OCI-LY7 (cell line): ENCODE data around the gene TDRD7.

Experiments
- EZH2phosphoT487 ChIP-seq: fragments of 200-600 bp; sonication (generic); IDR thresholded peaks from 2 replicates; pipeline ENCODE4 v1.6.1; 2018; ENCODE audit warnings: low read depth, borderline replicate concordance, mild to moderate bottlenecking, mixed run types, antibody characterized with exemption, low read length, moderate library complexity, mixed read lengths
- TF ChIP-seq, protein P1 (sequence below): fragments of 200-600 bp; sonication (generic); conservative IDR thresholded peaks from 2 replicates; pipeline ENCODE4 v1.5.1; 2014; ENCODE audit warnings: mild to moderate bottlenecking, antibody characterized with exemption, low read length, moderate library complexity, mixed read lengths

- TF ChIP-seq, protein P1, sequence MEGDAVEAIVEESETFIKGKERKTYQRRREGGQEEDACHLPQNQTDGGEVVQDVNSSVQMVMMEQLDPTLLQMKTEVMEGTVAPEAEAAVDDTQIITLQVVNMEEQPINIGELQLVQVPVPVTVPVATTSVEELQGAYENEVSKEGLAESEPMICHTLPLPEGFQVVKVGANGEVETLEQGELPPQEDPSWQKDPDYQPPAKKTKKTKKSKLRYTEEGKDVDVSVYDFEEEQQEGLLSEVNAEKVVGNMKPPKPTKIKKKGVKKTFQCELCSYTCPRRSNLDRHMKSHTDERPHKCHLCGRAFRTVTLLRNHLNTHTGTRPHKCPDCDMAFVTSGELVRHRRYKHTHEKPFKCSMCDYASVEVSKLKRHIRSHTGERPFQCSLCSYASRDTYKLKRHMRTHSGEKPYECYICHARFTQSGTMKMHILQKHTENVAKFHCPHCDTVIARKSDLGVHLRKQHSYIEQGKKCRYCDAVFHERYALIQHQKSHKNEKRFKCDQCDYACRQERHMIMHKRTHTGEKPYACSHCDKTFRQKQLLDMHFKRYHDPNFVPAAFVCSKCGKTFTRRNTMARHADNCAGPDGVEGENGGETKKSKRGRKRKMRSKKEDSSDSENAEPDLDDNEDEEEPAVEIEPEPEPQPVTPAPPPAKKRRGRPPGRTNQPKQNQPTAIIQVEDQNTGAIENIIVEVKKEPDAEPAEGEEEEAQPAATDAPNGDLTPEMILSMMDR, result no peak
- TF ChIP-seq EZH2phosphoT487, result no peak
These were observed 22.6 kb upstream of the TDRD7 start for GRCh38 chr9:97389249-97389648.
